Measurements from ENCODE around the gene LRCOL1. TPM values are rescaled to one million over a fixed set of nuclear protein-coding genes. Genes with fewer than 3 reads are reported as not detected.

The LRCOL1 gene
- total and polyA plus RNA-seq, 12 donors = 0.17 to 0.28 TPM; not detected in 10

DNA sequence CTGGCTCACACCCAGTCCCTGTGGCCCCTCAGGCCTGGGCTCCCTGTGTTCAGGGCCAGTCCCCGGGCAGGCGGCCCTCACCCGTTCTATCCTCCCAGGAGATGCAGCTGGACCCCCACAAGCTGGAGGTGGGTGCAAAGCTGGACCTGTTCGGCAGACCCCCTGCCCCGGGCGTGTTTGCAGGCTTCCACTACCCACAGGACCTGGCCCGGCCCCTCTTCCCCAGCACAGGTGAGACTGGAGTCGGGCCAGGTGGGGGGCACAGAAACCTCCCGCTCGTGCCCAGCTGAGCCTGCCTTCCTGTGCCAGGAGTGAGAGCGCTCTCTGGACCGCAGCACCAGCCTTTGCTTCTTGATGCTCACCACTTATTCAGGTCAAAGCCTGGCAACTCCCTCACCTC is 33.7 kb downstream of the LRCOL1 start:
- no peak overlapping the region for H3K27ac ChIP-seq
- ATAC-seq (no peak), DNase-seq (no peak)
- no peak overlapping the region for H3K4me3 ChIP-seq
- no peaks in the 10 kb centered on the region for H3K9me3 ChIP-seq
- peaks cover 4 to 89% (median 15%) of the 10 kb centered on the region in 9 donors for H3K36me3 ChIP-seq
- H3K4me1 ChIP-seq = no peaks in the 10 kb centered on the region
- H3K27me3 ChIP-seq = no peaks in the 10 kb centered on the region
- TF ChIP-seq, protein P1, sequence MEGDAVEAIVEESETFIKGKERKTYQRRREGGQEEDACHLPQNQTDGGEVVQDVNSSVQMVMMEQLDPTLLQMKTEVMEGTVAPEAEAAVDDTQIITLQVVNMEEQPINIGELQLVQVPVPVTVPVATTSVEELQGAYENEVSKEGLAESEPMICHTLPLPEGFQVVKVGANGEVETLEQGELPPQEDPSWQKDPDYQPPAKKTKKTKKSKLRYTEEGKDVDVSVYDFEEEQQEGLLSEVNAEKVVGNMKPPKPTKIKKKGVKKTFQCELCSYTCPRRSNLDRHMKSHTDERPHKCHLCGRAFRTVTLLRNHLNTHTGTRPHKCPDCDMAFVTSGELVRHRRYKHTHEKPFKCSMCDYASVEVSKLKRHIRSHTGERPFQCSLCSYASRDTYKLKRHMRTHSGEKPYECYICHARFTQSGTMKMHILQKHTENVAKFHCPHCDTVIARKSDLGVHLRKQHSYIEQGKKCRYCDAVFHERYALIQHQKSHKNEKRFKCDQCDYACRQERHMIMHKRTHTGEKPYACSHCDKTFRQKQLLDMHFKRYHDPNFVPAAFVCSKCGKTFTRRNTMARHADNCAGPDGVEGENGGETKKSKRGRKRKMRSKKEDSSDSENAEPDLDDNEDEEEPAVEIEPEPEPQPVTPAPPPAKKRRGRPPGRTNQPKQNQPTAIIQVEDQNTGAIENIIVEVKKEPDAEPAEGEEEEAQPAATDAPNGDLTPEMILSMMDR (IDR thresholded peaks at IDR 0.05) = no peak
- 95% methylated on average over 12 of the region's 12 CpGs for WGBS, 2 donors
- intact Hi-C loops (cut with DNase I) = no loop called here

DNA sequence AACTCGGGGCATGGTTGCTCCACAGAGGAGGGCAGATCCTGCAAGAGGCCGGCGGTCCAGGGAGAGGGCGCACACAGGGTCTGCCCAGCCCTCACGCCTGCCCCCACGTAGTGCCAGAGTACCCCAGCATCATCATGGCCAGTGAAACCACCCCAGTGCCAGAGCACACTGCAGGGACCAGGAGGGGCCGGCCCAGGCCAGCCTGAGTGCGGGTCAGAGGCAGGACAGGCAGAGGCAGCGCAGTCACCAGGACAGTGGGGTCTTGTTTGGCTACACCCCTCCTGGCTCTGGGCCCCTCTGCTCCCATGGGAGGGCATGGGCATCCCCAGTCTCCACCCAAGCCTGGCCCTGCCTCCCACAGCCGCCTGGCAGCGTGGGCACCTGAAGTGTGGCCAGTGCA is 34.7 kb downstream of the LRCOL1 start:
- intact Hi-C loops (cut with DNase I) = no loop called here
- H3K4me3 ChIP-seq = no peak overlapping the region
- ATAC-seq = no peak
- H3K27me3 ChIP-seq = no peaks in the 10 kb centered on the region
- DNase-seq = no peak
- H3K9me3 ChIP-seq = no peaks in the 10 kb centered on the region
- no peak overlapping the region for H3K27ac ChIP-seq
- TF ChIP-seq, protein P1 (IDR thresholded peaks at IDR 0.05) = no peak
- H3K4me1 ChIP-seq = no peaks in the 10 kb centered on the region
- H3K36me3 ChIP-seq = peaks cover 4 to 89% (median 15%) of the 10 kb centered on the region in 9 donors
- whole genome bisulfite sequencing, 2 donors = 97 to 99% methylated on average over 11 of the region's 11 CpGs

DNA sequence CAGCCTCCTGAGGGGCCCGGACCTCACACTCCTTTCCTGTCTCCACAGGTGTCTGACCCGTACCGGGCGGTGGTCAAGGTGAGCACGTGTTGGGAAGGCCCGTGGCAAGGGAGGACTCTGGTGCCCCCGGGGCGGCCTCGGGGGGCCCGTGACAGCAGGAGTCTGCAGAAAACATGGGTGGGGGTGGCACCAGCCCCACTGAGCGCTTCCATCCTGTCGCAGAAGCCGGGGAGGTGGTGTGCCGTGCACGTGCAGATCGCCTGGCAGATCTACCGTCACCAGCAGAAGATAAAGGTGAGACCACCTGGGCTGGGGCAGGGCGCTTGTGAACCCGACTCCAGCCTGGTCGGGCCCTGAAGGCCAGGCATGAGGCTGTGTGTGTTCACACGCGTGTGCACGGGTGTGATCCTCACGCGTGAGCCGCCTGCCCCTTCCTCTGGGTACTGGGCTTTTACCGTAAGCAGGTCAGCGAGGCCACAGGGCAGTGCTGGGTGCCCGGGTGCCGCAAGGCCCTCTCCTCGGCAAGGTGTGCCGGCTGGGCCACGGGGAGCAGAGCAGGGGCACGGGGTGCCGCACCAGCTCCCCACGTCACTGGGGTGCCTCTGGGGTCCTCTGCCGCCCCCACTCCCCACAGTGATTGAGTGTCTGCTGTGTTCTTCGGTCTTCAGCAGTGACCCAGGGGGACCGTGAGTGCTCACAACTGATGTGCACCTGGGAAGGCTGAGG is 35.9 kb downstream of the LRCOL1 start:
- Histone ChIP-seq H3K27ac (no peak overlapping the region), H3K27me3 (no peaks in the 10 kb centered on the region), H3K4me1 (no peaks in the 10 kb centered on the region), H3K36me3 (peaks cover 4 to 85% (median 15%) of the 10 kb centered on the region in 9 donors), H3K9me3 (no peaks in the 10 kb centered on the region), H3K4me3 (no peak overlapping the region)
- WGBS, 2 donors = 96 to 97% methylated on average over 39 of the region's 39 CpGs
- no peak for DNase-seq
- TF ChIP-seq, protein P1 (IDR thresholded peaks at IDR 0.05) = no peak
- no peak for ATAC-seq
- intact Hi-C loops (cut with DNase I) = no loop called here

DNA sequence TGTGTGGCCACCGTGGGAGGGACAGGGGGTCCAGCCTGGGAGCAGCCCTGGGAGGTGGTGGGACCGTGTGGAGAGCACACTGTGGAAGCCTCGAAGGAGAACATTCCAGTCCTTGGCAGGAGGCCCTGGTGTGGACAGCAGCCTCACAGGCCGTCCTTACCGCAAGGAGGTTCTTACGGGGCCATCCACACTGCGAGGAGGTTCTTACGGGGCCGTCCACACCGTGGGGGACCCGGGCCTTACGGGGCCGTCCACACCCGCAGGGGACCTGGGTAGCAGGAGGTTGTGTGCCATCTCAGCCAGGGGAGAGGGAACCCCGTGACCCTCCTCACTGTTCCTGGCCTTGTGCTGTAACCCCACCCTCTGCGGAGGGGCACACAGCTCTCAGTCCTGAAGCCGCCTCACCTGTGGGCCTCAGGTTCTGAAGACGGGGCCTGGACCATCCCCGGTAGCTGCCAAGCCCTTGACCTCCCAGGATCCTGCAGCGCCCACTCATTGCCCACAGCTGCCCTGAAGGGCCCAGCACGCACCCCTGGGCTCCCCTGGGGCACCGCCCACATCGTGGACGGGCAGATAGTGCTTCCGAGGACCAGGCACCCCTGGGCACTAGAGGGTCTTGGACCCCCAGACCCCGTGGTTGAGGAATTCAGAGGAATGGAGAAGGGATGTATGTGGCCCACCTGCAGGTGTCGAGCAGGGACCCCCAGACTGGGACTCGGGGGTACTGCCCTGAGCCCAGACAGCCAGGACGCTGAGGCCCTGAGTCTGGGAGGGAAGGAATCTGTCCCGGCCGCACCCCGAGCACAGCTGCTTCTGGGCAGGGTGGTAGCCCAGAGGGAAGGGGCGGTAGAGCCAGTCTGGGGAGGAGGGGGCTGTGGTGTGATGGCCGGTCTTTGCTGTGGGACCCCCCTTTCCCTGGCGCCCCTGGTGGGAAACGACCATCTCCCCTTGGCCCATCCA is 37.3 kb downstream of the LRCOL1 start:
- H3K9me3 ChIP-seq = no peaks in the 10 kb centered on the region
- WGBS, 2 donors = 89 to 96% methylated on average over 36 of the region's 36 CpGs
- TF ChIP-seq, protein P1 (IDR thresholded peaks at IDR 0.05) = no peak

More for the DNA sequence above, 37.3 kb downstream of the LRCOL1 start:
- Histone ChIP-seq H3K4me1 (no peaks in the 10 kb centered on the region), H3K4me3 (no peak overlapping the region), H3K27me3 (no peaks in the 10 kb centered on the region), H3K27ac (no peak overlapping the region), H3K36me3 (peaks cover 4 to 82% (median 15%) of the 10 kb centered on the region in 9 donors)
- ATAC-seq (no peak), DNase-seq (no peak)
- intact Hi-C loops (cut with DNase I) = no loop called here

Data from heart right ventricle (tissue), 16 donors.